EH (cell line): ENCODE results near the gene COMT.
A peak's percentile ranks its signal among the peaks of the same experiment; 100 is the strongest.

Experiments
- DNase-seq: peaks from one replicate; pipeline ENCODE4 v3.0.0-alpha.2; 2015; ENCODE audit warnings: low read depth

Gene COMT

DNA sequence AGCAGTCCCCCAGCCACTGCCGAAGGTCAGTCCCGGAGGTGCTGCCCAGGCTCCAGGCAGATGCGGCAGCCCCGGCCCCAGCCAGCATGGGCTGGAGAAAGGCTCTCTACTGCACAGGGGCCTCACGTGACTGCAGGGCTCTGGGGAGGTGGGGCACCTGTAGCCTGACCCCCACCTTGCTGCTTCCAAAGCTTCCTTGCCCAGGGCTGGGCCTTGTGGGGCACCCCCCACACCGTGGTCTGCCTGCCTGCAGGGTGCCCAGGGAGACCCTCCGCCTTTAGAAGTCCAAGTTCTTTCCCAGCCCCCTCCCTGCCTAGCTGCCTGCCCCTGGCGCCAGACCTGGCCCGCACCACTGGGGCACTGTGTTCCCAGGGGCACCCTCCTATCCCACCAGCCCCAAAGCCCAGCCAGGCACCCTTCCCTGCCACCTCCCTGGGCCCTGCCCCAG is 28.5 kb downstream of the COMT start:
- no peak for DNase-seq

DNA sequence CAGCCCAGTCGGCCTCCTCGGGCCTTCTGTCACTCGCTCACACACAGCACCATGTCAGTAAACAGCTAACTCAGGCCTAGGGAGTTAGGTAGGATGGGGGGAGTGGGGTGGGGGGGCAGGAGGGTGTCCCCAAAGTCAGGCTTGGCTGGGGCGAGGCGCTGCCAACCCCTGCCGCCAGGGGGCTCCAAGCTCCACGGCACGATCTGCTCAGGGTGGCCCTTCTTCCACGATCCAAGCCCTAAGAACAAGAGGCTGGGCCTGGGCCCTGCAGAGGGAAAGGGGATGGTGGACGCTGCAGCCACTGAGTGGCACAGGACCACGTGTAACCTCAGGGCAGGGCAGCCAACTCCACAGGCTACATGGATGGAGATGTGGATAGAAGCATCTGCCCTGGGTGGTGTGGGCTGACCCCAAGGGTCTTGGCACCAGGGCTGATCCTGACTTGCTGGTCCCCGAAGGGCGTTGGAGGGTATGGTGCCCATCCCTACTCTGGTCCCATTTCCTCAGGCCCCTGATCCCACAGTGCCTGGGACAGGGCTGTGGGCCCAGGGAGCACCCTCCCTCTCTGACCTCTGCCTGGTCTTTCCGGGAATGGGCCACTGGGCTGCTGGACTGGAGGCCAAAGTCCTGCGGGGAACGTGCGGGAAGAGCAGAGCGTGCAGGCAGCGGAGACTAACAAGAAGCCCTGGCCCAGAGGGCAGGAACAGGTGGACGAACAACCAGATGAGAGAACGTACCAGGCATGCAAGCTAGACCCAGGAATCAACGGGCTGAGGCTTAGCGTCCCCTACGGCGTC is 29.1 kb downstream of the COMT start:
- peak; percentile 58 for DNase-seq

DNA sequence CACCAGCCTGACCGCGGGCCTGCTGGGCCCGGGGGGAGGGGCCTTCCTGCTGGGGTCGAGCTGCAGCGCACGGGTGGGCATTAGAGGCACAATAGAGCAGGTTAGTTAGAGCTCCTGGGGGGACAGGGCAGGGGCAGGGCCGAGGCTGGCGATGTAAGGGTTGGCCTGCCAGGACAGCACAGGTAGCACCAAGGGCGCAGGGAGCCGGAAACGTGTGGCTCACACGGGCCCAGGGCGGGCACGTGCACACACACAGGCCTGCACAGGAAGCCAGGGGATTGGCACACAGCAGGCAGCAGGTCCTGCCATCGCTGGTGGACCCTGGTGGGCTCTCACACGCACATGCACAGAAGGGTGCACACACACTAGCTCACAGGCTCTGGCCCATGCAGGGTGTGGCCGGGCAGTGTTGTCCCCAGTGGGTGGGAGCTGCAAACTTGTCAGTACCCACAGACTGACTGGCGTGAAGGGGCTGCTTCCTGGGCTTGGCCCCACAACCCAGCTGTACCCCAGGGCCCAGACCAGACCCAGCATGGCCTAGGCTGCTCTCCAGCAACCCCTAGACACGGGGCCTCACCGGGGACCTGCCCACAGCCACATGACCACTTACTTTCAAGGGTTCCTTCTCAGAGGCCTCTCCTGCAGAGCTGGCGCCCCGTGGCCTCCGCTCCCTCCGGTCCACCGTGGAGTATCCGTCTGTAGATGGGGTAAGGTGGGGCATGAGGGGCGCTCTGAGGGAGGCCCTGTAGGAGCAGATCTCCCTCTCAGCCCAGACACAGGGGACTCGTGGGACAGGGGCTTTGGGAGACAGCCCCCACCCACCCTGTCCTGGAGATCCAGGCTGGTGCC is 29.9 kb downstream of the COMT start:
- DNase-seq: no peak

DNA sequence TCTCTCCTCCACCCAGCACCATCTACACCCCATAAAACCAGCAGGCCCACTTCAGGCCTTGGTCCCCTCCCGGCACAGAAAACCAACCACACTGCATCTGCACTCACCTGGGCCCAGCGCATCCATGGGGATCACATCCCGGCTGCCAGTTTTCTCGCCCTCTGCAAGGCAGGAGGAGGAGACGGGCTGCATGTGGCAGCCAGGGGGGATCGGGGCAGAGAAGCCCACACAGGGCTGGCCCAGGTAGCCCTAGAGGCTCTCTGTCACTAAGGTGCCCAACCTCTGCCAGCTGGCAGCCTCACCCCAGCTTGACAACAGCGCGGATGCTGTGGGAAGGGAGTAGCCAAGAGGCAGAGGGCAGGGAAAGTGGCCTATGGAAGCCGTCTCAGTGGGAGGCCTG is 30.7 kb downstream of the COMT start:
- no peak for DNase-seq

DNA sequence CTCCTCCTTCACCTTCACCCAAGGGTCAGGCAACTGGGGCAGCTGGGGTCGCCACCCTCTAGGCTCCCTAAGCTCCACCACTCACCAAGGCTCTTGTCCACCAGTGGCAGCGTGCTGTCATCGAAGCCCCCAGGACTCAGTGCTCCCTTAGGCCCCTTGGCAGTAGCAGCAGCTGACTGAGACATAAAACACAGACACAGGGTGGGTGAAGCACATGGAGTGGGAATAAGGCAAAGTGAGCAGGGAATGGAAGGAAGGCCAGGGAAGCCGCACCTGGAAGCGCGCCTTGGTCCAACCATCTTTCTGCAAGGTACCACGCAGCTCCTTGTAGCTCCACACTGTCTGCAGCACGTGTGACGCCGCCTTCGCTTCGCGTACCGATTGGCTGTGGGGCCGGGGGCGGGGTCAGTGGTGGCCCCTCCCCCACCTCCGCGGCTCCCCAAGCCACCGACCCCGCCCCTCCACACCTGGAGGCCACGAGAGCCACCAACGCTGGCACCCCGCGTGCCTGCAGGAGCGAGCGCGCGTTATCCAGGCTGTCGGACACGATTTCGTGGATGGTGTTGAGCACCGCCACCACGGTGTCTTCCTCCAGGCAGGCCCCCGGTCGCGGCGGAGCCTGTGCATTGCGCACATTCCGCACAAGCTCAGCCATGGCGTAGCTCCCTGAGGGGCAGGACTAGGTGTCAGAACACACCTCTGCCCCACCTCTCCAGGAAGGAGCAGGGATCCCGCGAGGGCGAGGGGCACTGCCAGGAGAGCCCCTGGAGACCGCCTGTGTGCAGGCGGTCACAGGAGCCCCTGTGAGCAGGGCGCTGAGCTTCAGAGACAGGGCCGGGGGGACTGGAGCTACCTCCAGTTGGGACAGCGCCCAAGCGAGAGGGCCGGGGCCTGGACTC is 31.3 kb downstream of the COMT start:
- DNase-seq: no peak

DNA sequence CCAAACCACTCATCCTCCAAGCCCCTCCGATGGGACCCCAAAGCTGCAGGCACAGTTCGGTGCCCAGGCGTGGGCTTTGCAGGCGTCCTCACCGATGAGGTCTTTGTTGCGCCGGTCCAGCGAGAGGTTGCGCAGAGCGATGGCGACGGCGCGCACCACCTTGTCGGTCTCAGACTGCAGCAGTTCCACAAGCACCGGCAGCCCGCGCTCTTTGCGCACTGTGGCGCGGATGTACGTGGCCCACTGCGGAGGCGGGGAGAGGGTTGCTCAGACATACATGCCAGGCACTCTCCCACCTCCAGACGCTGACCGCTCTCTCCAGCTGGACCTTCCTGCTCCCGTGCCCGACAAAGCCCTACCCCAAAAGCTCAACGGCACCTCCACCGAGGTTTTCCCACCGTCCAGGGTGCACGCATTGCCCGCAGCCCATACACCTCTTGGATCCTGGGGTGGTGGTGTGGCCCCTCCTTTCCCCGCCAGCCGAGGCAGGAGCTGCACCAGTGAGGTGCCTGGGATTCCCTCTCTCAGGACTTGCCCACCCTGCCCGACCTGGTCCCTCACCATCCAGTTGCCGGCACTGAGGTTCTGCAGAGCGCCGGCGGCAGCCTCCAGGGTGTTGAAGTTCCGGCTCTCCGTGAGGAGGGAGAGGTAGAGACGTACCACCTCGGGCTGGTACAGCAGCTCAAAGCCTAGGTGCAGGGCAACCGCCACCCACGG is 32.1 kb downstream of the COMT start:
- DNase-seq: no peak

DNA sequence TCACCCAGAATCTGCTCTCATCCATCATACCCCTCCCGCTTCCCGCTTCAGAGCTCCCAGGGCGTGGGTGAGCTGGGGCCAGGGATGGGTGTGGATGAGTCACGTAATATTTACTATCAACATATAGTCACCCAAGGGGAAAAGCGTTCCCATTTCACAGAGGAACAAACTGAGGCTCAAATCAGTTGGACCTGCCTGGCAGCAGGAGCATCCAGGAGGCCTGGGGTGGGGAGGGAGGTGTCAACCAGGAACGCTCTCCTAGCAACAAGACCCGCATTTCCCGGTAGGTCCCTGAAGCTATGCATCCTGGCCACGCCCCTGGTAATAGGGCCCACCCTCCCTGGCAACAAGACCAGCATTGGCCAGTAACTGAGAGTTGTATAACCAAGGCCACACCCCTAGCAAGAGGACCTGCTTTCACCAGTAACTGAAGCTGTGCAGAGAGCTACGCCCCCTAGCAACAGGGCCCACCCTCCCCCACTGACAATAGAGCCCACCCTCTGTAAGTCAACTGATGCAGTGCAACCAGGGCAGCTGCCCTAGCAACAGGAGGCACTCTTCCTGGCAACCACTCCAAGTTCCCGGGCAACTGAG is 32.8 kb downstream of the COMT start:
- DNase-seq: peak; percentile 68

DNA sequence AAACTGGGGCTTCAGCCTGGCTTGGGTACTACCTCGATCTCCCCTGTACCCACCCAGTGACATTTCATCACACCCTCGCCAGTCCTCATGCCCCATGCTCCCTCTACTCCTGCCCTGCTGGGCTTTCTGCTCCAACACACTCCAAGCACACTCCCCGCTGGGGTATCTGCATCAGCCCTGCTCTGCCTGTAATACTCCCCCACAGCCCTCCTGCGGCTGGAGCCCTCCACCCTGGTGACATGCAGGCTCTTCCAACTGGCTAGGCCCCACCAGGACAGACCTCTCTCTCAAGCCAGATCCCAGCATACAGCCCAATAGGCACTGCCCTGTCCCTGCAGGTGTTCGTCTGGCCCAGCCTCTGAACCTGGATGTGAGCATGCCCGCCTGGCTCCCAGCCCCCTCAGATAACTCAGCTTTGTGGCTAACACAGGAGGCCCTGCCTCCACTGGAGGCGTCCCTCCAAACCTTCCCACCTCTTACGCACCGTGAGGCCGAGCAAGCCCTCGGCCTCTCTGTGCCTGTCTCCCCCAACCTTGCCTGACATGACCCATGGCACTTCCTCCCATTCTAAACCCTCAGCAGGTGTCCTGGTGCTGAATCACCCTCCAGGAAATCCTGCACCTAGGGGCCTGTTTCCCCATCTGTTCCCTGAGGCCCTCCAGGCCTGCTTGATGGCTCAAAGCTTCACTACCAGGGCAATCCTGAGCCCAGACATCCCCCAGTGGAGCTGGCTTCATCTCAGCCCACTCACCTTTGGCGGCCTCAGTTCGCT is 33.5 kb downstream of the COMT start:
- no peak for DNase-seq

DNA sequence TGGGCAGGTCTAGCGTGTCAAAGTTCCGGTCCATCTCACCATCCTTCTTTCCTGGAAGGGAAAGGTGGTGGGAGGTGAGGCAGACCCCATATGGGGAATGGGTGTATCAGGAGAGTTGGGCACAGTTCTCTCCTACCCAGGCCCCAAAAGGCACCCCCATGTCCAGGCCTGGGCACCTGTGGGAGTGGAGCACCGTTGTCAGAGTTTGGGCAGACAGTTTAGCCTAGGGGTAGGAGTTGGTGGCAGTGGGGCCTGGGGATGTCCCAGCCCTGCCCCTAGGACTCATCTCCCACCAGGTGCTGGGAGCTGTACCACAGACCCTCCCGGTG is 34.1 kb downstream of the COMT start:
- no peak for DNase-seq

DNA sequence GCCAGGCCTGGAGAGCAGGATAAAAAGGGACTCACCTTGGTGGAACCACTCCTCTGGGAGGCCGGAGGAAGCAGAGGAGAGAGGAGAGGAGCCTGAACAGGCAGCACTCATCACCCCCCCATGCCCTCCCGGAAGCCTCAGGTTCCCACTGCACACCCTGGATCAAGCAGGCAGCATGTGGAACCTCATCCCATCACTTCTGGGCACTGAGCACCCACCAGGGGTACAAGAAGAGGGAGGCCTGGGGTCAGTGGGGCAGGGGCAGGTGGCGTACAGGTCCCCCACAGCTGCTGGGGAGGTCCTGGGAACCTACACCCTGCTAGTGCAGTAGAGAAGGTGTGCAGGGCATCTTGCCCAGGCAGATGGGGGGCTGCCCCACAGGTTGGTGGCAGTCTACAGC is 35.1 kb downstream of the COMT start:
- no peak for DNase-seq

DNA sequence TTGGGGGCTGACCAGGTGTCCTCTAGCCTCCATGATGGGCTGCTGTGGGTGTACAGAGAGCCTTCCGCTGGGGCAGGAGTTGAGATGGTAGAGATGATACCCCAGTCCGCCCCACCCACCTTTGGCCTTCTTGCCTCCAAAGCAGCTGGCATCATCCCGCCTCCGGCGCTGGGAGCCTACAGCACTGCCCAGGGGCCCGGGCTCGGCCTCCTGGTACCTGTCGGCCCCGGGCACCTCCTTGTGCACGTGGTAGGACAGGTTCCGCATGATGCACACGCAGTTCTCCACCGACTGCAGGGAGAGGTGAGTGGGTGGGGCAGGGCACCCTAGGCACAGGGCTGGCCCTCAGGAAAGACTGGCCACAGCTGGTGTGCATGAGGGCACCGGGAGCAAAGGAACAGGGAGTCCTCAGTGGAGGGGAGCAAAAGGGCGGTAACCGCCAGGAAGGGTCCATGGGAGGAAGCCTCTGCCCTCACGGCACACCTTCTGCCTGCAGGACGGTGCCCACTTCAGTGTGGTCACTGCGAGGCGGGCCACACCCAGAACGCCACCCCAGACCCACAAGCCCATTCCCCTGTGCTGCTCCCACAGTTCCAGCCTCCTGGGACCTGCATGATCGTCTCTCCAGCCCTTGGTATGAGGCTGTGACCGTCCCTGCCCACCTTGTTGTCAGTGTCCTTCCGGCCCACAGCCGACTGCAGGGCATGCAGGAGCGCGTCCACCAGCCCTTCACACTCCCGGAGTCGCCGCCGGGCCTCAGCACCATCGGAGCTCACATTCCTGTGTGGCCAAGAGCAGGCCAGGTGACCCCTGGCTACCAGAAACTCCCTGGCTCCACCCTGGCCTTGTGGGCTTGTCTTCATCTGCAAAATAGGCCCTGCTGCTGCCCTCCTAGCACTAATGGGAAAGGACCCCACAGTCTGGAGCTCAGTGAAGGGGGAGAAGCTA is 36.0 kb downstream of the COMT start:
- no peak for DNase-seq

DNA sequence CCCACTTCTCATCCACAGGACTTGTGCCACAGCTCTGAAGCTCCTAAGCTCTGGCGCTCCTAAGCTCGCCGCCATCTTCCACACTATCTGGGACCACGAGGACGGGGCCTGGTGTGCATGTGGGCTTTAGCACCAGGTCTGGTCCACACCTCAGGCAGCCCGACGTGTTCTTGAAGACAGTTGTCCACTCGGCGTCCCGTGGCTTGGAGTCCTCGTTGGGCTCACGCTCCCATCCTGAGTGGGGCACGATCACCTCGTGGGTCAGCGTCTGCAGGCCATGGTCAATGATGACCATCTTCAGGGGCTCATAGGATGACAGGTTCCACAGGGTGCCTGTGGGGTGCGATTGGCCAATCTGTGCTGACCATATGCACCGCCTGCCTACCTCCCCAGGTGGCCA is 37.2 kb downstream of the COMT start:
- no peak for DNase-seq

DNA sequence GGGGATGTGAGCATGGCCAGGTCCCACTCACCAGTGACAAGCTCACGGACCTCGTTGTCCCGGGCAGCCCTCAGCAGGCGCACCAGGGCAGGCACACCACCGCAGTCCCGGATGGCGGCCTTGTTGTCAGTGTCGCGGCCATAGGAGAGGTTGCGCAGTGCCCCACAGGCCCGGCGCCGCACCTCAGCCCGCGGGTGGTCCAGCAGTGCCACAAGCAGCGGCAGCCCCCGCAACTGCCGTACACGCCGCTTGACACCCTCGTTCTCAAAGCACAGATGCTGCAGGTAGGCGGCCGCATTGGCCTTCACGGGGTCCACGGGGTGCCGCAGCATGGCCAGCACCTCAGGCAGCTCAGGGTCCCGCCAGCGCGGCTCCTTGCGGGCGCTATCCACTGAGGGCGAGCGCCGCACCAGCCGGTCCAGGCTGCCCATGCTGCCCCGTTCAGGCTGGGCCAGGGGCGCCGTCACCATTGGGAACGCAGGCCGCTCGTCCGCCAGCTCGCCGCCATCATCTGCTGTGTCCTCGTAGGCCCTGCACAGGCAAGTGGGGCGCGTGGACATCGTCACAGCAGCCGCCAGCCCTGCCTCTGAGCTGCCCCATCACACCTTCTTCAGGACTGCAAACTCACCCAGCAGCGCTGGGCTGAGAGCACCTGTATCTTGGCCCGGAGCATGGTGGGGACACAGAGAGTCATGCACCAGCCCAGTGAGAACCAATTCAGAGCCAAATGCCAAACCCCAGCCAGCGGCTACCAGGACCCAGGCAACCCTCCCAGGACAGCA is 38.3 kb downstream of the COMT start:
- DNase-seq: no peak

DNA sequence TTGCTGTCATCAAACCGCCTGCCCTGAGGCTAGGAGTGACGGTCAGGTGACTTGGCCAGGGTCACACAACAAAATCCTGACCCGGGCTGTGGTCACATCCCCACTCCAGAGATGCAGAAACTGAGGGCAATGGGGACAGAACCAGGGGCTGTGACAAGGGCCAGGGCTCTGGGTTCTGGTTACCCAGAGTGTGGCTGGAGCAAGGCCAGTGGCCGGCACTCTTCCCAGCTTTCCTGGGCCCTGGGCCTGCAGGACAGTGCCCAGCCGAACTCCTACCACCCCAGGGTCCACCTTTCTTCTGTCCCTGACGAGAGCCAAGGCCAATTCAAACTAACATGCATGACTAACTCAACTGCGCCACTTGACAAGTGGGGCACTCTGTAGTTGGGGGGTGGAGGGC is 39.2 kb downstream of the COMT start:
- no peak for DNase-seq

DNA sequence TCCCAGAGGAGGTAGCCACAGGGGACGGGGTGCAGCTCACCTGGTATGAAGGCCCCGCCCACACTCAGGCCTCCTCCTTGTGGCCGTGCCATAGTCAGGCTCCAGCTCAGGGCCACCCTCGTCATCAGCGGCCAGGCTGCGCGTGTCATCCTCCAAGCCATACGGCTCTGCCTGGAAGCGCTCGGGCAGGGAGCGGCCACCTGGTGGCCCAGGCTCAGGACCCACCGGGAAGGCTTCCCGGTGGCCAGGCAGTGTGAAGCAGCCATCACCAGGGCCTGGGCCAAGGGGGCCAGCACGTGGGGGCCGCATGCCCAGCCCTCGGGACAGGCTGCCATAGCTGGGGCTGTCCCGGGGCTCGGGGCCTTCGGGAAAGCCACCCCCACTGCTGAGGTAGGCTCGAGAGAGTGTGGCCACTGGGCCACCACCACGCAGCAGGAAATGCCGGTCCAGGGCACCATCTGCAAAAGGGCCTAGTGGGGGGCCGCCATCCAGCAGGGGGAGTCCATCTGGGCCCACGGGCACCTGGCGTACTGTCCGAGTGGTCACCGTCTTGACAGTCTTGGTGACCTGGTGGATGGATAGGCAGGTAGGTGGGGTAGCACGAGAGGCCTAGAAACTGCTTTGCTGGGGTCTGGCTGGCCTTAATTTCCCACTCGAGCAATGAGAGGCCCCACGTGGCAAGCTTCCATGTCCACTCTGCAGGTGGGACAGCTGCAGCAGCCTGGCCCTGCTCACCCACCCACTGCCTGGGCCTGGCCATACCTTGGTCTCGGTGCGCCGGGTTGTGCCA is 39.8 kb downstream of the COMT start:
- no peak for DNase-seq

DNA sequence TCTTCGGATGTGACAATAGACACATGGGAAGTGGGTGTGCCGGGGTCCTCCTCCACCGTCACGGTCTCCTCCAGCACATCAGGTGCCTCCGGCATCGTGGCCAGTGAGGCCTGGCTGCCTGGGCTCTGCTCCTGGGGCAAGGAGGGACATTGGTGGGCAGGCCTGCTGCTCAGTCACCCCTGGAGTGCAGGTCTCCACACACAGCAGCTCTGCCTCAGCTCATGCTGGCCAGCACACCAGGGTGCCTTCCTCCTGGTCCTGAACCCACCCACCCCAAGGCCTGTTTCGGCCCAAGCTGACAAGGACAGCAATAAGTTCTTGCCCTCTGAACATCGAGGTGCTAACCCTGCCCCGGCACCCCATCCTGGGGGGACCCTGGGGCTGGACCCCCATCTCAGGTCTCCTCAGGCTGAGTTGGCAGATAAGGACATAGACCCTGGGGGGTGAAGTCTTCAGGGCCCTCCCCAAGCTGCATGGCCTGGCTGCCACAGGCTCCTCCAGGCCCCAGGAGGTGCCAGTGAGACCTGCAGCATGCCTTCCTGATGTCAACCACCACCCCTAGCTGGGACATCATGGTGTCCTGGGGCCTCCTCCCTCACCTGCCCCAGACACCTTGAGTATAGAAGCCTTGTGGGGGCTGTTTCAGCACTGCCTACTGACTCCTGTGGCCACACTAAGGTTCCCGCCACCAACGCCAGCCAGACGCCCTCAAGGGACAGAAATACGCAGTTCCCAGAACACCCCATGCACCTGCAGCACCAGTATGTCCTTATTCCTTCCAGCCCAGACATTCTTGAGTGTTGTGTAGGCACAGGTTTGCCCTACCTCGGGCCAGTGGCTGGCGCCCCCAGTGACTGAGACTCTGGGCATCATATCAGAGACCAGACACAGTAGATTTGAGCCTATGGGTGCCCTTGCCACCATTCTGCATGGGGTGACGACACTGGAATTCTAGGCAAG is 40.7 kb downstream of the COMT start:
- no peak for DNase-seq
